Skeletal muscle tissue (tissue), 4 donors: ENCODE measurements around the gene UBE2L5. TPM values are rescaled to one million over a fixed set of nuclear protein-coding genes. Genes with fewer than 3 reads are reported as not detected.
A peak's percentile ranks its signal among the peaks of the same experiment; 100 is the strongest.

Experiments used
- H3K27ac ChIP-seq: one replicate; pipeline ENCODE4 v1.7.0; 2013; ENCODE audit warnings: mild to moderate bottlenecking, low read depth, low read length, inconsistent platforms
- H3K27me3 ChIP-seq, 3 donors: one replicate each; pipeline ENCODE4 v1.7.0; 2013; ENCODE audit warnings: low read length in 3 of 3; ENCODE audit not compliant: control insufficient read depth in 3 of 3, insufficient read depth in 3 of 3
- H3K36me3 ChIP-seq, 3 donors: one replicate each; pipeline ENCODE4 v1.7.0; 2013; ENCODE audit warnings: low read length in 3 of 3; ENCODE audit not compliant: control insufficient read depth in 3 of 3, insufficient read depth in 3 of 3
- H3K4me1 ChIP-seq, 3 donors: one replicate each; pipeline ENCODE4 v1.7.0; 2013; ENCODE audit warnings: low read length in 3 of 3, mild to moderate bottlenecking in 3 of 3; ENCODE audit not compliant: control insufficient read depth in 3 of 3, insufficient read depth in 3 of 3
- H3K4me3 ChIP-seq, 3 donors: one replicate each; pipeline ENCODE4 v1.7.0; 2013; ENCODE audit warnings: low read length in 3 of 3
- H3K9ac ChIP-seq, 3 donors: one replicate each; pipeline ENCODE4 v1.7.0; 2013; ENCODE audit warnings: low read length in 3 of 3, mild to moderate bottlenecking in 3 of 3, moderate library complexity in 2 of 3, low read depth in 1 of 3
- H3K9me3 ChIP-seq, 3 donors: one replicate each; pipeline ENCODE4 v1.7.0; 2013; ENCODE audit warnings: low read length in 3 of 3; ENCODE audit not compliant: control insufficient read depth in 3 of 3
- total RNA-seq: library from RNA; depleted of rRNA; stranded (reverse); fragments of >200 nt; gene quantifications from one replicate; pipeline ENCODE4 v1.2.3, GENCODE V29; 2014
- donor health status: Osteomylitis.

UBE2L5 gene
- not detected for total RNA-seq

GRCh38 chr13:30422054-30422839, at the start of gene UBE2L5:
TSS of gene UBE2L5 (plus strand) at chr13:30422493. CDS start at chr13:30427991, 5,498 bp downstream.
- Histone ChIP-seq H3K4me3 (peak within 1 kb of the TSS; percentile 78 to 96 (median 88)), H3K9me3 (no peaks in the 10 kb centered on the region), H3K27ac (peak within 1 kb of the TSS; percentile 85)

DNA sequence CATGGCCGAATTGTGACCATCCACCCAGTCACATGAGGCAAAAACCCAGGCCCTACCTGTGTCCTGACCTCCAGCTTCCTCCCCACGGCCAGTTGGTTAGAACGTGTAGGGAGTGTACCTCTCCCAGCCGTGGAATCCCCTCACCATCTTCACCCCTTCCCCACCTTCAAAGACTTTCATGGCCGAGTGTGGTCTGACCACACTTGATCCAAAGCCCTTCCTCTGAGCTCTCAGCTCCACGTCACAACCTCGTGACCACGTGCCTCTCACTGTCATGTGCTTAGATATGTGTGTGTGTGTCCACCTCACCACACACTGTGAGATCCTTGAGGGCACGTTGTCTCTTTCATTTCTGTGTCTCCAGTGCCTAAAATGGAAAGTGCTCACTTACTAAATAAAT, 48.6 kb upstream of the UBE2L5 start:
- no peak overlapping the region for H3K27ac ChIP-seq
- no peaks in the 10 kb centered on the region for H3K27me3 ChIP-seq
- H3K9ac ChIP-seq, result no peak overlapping the region
- H3K4me3 ChIP-seq, result no peak overlapping the region
- H3K9me3 ChIP-seq, result no peaks in the 10 kb centered on the region
- no peaks in the 10 kb centered on the region for H3K36me3 ChIP-seq
- peaks cover 0 to 4% (median 3%) of the 10 kb centered on the region in 3 donors for H3K4me1 ChIP-seq

More at GRCh38 chr13:30422054-30422839, at the start of gene UBE2L5:
- Histone ChIP-seq H3K4me1 (peaks cover 9 to 14% (median 10%) of the 10 kb centered on the region in 3 donors), H3K9ac (peak within 1 kb of the TSS; percentile 77 to 95 (median 85)), H3K27me3 (no peaks in the 10 kb centered on the region), H3K36me3 (no peaks in the 10 kb centered on the region)

DNA sequence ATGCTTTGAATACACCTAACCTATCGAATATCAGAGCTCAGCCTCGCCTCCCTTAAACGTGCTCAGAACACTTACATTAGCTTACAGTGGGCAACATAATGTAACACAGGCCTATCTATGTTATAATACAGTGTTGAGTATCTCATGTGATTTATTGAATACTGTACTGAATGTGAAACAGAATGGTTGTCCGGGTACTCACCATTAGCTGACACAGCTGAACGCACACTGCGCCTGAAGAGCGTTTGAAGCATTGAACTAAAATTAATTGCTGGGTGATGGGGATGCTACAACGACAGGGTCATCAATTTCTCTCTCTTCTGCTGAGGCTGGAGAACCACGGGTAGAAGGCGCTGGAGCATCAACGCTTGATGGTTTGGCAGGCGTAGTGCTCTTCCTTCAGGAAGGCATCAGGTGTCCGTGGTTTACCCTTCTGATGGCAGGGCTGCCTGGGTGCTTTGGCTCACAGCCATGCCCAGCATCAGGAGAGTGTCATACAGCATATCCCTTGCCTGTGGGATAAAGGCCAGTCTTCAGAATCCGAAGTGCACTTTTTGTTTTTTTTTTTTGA, 46.9 kb upstream of the UBE2L5 start:
- Histone ChIP-seq H3K9me3 (no peaks in the 10 kb centered on the region), H3K36me3 (no peaks in the 10 kb centered on the region), H3K4me1 (peaks cover 0 to 4% (median 3%) of the 10 kb centered on the region in 3 donors), H3K27ac (no peak overlapping the region), H3K9ac (no peak overlapping the region), H3K4me3 (no peak overlapping the region), H3K27me3 (no peaks in the 10 kb centered on the region)

GRCh38 chr13:30376426-30377311, 45.6 kb upstream of the UBE2L5 start:
- Histone ChIP-seq H3K4me3 (no peak overlapping the region), H3K27ac (no peak overlapping the region), H3K9ac (no peak overlapping the region), H3K4me1 (peaks cover 0 to 4% (median 3%) of the 10 kb centered on the region in 3 donors), H3K36me3 (no peaks in the 10 kb centered on the region), H3K27me3 (no peaks in the 10 kb centered on the region), H3K9me3 (no peaks in the 10 kb centered on the region)

DNA sequence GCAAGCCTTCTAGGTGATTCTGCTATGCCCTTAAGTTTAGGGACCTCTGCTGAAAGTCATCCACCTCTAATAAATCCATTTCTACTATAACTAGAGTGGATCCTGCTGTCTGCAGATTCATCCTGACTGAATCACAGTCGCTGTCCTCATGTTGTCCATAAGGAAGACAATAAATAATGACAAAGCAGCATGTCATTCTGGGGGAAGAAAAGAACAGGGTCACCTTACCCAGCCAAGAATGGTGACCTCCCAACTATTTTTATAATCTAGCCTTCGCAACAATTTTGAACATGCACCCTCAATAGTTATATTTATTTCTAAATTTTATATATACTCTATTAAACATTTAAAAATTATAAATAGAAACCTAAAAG, 45.0 kb upstream of the UBE2L5 start:
- H3K4me1 ChIP-seq, result no peaks in the 10 kb centered on the region
- H3K27me3 ChIP-seq, result no peaks in the 10 kb centered on the region
- no peak overlapping the region for H3K27ac ChIP-seq
- no peak overlapping the region for H3K4me3 ChIP-seq
- no peaks in the 10 kb centered on the region for H3K36me3 ChIP-seq
- no peak overlapping the region for H3K9ac ChIP-seq
- no peaks in the 10 kb centered on the region for H3K9me3 ChIP-seq

DNA sequence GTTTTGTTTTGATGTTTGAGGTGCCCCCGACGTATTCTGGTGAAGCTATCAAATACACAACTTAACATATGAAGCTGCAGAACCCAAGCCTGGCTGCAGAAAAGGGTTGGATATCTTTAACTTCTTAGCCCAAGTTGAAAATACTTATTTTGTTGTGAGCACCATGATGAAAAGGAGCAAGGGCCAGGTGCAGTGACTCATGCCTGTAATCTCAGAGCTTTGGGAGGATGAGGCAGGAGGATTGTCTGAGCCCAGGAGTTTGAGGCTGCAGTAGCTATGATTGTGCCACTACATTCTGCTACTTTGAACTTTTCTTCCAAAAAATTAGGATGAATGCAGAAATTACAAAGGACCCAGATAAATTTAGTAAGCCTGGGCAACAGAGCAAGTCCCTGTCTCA, 44.1 kb upstream of the UBE2L5 start:
- no peaks in the 10 kb centered on the region for H3K9me3 ChIP-seq
- H3K27ac ChIP-seq, result no peak overlapping the region
- peaks cover 0 to 5% (median 0%) of the 10 kb centered on the region in 3 donors for H3K4me1 ChIP-seq
- no peak overlapping the region for H3K4me3 ChIP-seq
- H3K9ac ChIP-seq, result no peak overlapping the region
- H3K36me3 ChIP-seq, result no peaks in the 10 kb centered on the region
- H3K27me3 ChIP-seq, result no peaks in the 10 kb centered on the region

DNA sequence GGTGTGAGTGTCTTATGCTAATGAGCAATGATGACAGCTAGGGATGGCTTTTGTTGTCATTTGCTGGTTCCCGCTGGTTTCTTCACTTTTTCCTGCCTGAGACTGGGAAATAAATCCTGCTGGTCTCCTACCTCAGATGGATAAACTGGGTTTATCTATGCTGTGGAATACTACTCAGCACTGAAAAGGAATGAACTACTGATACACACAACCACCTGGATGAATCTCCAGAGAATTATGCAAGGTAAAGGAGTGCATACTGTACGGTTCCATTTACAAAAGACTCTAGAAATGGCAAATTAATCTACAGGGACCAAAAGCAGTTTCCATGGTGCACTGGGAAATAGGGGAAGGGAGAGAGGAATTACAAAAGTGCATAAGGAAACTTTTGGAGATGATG, 41.2 kb upstream of the UBE2L5 start:
- Histone ChIP-seq H3K9ac (no peak overlapping the region), H3K27ac (no peak overlapping the region)

GRCh38 chr13:30382836-30383525, 39.3 kb upstream of the UBE2L5 start:
- no peaks in the 10 kb centered on the region for H3K9me3 ChIP-seq
- H3K4me3 ChIP-seq, result no peak overlapping the region
- H3K9ac ChIP-seq, result no peak overlapping the region
- H3K27ac ChIP-seq, result no peak overlapping the region
- no peaks in the 10 kb centered on the region for H3K36me3 ChIP-seq
- no peaks in the 10 kb centered on the region for H3K27me3 ChIP-seq
- H3K4me1 ChIP-seq, result peaks cover 0 to 5% (median 0%) of the 10 kb centered on the region in 3 donors

More for the DNA sequence above, 41.2 kb upstream of the UBE2L5 start:
- Histone ChIP-seq H3K9me3 (no peaks in the 10 kb centered on the region), H3K4me3 (no peak overlapping the region), H3K36me3 (no peaks in the 10 kb centered on the region), H3K4me1 (peaks cover 0 to 5% (median 0%) of the 10 kb centered on the region in 3 donors), H3K27me3 (no peaks in the 10 kb centered on the region)

DNA sequence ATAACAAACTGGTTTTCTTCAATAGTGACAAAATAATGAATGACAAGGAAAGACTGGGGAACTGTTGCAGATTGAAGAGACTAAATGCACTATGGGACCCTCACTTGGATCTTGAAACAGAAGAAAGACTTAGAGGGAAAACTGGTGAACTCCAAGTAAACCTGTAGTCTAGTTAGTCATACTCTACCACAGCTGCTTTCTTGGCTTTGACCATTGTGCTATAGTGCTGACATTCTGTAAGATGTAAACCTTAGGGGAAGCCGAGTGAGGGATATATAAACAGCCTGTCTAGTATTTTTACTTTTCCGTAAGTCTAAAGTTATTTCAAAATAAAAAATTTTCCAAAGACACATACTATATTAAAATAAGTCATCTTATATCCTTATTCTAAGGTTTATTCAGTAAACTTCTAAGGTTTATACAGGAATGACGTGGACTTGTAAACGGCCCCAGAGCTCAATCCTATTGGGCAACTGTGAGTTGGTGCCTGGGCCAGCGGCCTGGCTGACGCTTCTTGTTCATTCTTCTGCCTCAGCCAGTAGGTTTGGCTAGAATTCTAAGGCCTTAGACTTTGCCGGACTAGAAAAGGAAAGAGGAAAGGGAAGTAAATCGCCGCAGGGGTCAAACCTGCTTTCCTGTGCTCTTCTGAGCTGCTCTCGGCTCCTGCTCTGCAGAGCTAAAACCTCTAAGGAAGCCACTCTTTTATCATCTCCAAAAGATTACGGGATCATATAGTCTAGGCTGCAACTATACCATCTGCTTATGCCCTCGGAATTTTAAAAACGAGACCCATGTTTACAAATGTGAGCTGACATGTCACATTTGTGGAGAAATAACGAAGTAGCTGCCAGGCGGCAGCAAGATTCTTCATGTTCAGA, 33.6 kb upstream of the UBE2L5 start:
- no peaks in the 10 kb centered on the region for H3K27me3 ChIP-seq
- no peak overlapping the region for H3K4me3 ChIP-seq
- peaks cover 0 to 5% (median 0%) of the 10 kb centered on the region in 3 donors for H3K4me1 ChIP-seq
- H3K9ac ChIP-seq, result no peak overlapping the region
- no peak overlapping the region for H3K27ac ChIP-seq
- no peaks in the 10 kb centered on the region for H3K36me3 ChIP-seq
- no peaks in the 10 kb centered on the region for H3K9me3 ChIP-seq
